ENCODE measurements around the gene TULP3.

GRCh38 chr12:2979806-2980205 lies 89.1 kb downstream of the TULP3 start:
- TF ChIP-seq CTCF (IDR thresholded peaks at IDR 0.05) (no peak), POLR2AphosphoS5 (IDR thresholded peaks at IDR 0.05) (no peak), POLR2A (IDR thresholded peaks at IDR 0.05) (no peak)
